HepG2 (cell line): ENCODE data around the gene CALD1. TPM values are rescaled to one million over a fixed set of nuclear protein-coding genes. Genes with fewer than 3 reads are reported as not detected.
A peak's percentile ranks its signal among the peaks of the same experiment; 100 is the strongest.

Source experiments
- AGO2 ChIP-seq: fragments of 200-400 bp; formaldehyde crosslinking; optimal IDR thresholded peaks from 2 replicates; pipeline ENCODE3; 2017; ENCODE audit warnings: mild to moderate bottlenecking, low read depth, low read length, moderate library complexity
- HOXA3 ChIP-seq: sonication (generic); formaldehyde crosslinking; IDR thresholded peaks from 2 replicates; pipeline ENCODE4 v1.5.0; 2020; ENCODE audit warnings: missing genetic modification reagents
- IRX3 ChIP-seq: sonication (generic); formaldehyde crosslinking; IDR thresholded peaks from 2 replicates; pipeline ENCODE4 v1.8.1; 2023; ENCODE audit warnings: mild to moderate bottlenecking, low read depth, missing genetic modification reagents, borderline replicate concordance
- PHF5A ChIP-seq: IDR thresholded peaks from one replicate; pipeline ENCODE4 v1.6.1; 2018; ENCODE audit warnings: low read depth, missing genetic modification reagents; ENCODE audit not compliant: unreplicated experiment
- SAP130 ChIP-seq: IDR thresholded peaks from 2 replicates; pipeline ENCODE4 v1.6.1; 2016; ENCODE audit warnings: low read depth
- ZFP37 ChIP-seq: sonication (generic); formaldehyde crosslinking; IDR thresholded peaks from 2 replicates; pipeline ENCODE4 v1.4.0; 2020; ENCODE audit warnings: missing genetic modification reagents, borderline replicate concordance
- ZIK1 ChIP-seq: sonication (generic); formaldehyde crosslinking; IDR thresholded peaks from 2 replicates; pipeline ENCODE4 v1.5.0; 2020; ENCODE audit warnings: mild to moderate bottlenecking, low read depth, missing genetic modification reagents, borderline replicate concordance
- ZKSCAN8 ChIP-seq: IDR thresholded peaks from 2 replicates; pipeline ENCODE4 v1.6.1; 2016; ENCODE audit warnings: borderline replicate concordance, missing genetic modification reagents, missing compliant biosample characterization
- ZNF101 ChIP-seq: sonication (generic); formaldehyde crosslinking; IDR thresholded peaks from 2 replicates; pipeline ENCODE4 v1.4.0; 2020; ENCODE audit warnings: mild to moderate bottlenecking, low read depth, missing genetic modification reagents, borderline replicate concordance
- ZNF253 ChIP-seq: sonication (generic); formaldehyde crosslinking; IDR thresholded peaks from 2 replicates; pipeline ENCODE4 v1.8.0; 2022; ENCODE audit warnings: mild to moderate bottlenecking, missing genetic modification reagents, borderline replicate concordance
- ZNF256 ChIP-seq: sonication (generic); formaldehyde crosslinking; conservative IDR thresholded peaks from 2 replicates; pipeline ENCODE4 v1.4.0; 2020; ENCODE audit warnings: missing genetic modification reagents
- ZNF891 ChIP-seq: sonication (generic); formaldehyde crosslinking; IDR thresholded peaks from 2 replicates; pipeline ENCODE4 v1.5.0; 2020; ENCODE audit warnings: mild to moderate bottlenecking, missing genetic modification reagents
- polyA plus RNA-seq, 8 experiments: library from polyadenylated mRNA; depleted of rRNA in 3 of 8; stranded (reverse) in 7 of 8; unstranded in 1 of 8; fragments of >200 nt; fragmentation: Illumina TruSeq in 4 of 8; extraction: Trizol in 4 of 8; gene quantifications; 2 replicates each; pipeline versions ENCODE4 v1.2.1 to v1.2.3, GENCODE V29; 2011 to 2016; ENCODE audit warnings: low read depth in 4 of 8, missing spikeins in 1 of 8, mixed read lengths in 1 of 8; ENCODE audit not compliant: insufficient read depth in 1 of 8
- total RNA-seq, 5 experiments: library from RNA; depleted of rRNA; stranded (reverse); fragments of >200 nt; fragmentation: Illumina TruSeq; extraction: Trizol; gene quantifications; 2 replicates each; pipeline ENCODE4 v1.2.3, GENCODE V29; 2016; ENCODE audit warnings: low read depth in 1 of 5
- TF ChIP-seq, protein P1 (sequence below): sonication (generic); formaldehyde crosslinking; IDR thresholded peaks from 2 replicates; pipeline ENCODE4 v1.4.0; 2020; ENCODE audit warnings: missing genetic modification reagents
- TF ChIP-seq, protein P2 (sequence below): sonication (generic); formaldehyde crosslinking; IDR thresholded peaks from 2 replicates; pipeline ENCODE4 v1.5.0; 2020; ENCODE audit warnings: mild to moderate bottlenecking, missing genetic modification reagents
- TF ChIP-seq, protein P3 (sequence below): sonication (generic); formaldehyde crosslinking; IDR thresholded peaks from 2 replicates; pipeline ENCODE4 v1.5.1; 2020; ENCODE audit warnings: mild to moderate bottlenecking, moderate library complexity, missing genetic modification reagents
- TF ChIP-seq, protein P4 (sequence below): sonication (generic); formaldehyde crosslinking; IDR thresholded peaks from 2 replicates; pipeline ENCODE4 v1.4.0; 2020; ENCODE audit warnings: mild to moderate bottlenecking, low read depth, missing genetic modification reagents
- TF ChIP-seq, protein P5 (sequence below): sonication (generic); formaldehyde crosslinking; IDR thresholded peaks from 2 replicates; pipeline ENCODE4 v1.4.0; 2020; ENCODE audit warnings: mild to moderate bottlenecking, missing genetic modification reagents, borderline replicate concordance

CALD1 gene
- total and polyA plus RNA-seq, 2 of the 13 experiments (the other 11 are each of a cell fraction or from before 2014, with no cell fraction given), result 53.0 to 112 TPM

DNA sequence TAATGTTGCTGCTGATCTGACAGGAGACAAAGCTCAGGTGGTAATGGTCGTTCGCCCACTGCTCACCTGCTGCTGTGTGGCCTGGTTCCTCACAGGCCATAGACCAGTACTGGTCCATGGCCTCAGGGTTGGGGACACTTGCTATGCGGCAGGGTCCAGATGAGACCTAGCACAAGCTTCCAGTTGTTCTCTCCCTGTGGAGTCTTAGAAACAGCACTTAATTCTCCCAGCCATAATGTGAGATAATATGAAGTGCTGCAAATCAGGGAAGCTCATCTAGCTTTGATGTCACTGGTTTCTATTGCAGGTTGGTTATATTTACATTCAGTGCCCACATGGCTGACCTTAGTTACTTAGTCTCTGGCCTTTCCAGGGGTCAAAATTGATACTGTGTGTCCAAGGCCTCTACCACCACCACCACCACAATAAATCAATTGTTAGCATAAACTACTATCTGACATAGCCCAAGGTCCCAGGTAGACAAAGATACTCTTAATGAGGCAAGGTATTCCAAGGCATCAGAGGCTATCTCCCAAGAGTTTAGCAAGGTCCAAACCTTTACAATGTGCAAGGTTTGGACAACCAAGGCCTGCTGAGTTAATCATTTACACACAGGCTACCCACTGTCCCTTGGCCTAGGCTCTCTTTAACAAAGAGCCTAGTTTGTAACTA is 217.9 kb downstream of the CALD1 start (continued):
- TF ChIP-seq, protein P1, sequence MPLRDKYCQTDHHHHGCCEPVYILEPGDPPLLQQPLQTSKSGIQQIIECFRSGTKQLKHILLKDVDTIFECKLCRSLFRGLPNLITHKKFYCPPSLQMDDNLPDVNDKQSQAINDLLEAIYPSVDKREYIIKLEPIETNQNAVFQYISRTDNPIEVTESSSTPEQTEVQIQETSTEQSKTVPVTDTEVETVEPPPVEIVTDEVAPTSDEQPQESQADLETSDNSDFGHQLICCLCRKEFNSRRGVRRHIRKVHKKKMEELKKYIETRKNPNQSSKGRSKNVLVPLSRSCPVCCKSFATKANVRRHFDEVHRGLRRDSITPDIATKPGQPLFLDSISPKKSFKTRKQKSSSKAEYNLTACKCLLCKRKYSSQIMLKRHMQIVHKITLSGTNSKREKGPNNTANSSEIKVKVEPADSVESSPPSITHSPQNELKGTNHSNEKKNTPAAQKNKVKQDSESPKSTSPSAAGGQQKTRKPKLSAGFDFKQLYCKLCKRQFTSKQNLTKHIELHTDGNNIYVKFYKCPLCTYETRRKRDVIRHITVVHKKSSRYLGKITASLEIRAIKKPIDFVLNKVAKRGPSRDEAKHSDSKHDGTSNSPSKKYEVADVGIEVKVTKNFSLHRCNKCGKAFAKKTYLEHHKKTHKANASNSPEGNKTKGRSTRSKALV, result no peak
- TF ChIP-seq, protein P2, sequence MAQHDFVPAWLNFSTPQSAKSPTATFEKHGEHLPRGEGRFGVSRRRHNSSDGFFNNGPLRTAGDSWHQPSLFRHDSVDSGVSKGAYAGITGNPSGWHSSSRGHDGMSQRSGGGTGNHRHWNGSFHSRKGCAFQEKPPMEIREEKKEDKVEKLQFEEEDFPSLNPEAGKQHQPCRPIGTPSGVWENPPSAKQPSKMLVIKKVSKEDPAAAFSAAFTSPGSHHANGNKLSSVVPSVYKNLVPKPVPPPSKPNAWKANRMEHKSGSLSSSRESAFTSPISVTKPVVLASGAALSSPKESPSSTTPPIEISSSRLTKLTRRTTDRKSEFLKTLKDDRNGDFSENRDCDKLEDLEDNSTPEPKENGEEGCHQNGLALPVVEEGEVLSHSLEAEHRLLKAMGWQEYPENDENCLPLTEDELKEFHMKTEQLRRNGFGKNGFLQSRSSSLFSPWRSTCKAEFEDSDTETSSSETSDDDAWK, result no peak
- TF ChIP-seq HOXA3 (CRISPR knock-in tag) (peak; percentile 44; the same call in 1 of the 2 replicates), ZFP37 (CRISPR knock-in tag) (no peak), IRX3 (CRISPR knock-in tag) (no peak), PHF5A (CRISPR knock-in tag) (peak; percentile 68), ZIK1 (CRISPR knock-in tag) (no peak), ZNF891 (no peak), AGO2 (no peak), SAP130 (peak; percentile 88), ZNF253 (CRISPR knock-in tag) (no peak), ZNF256 (CRISPR knock-in tag) (no peak), ZNF101 (CRISPR knock-in tag) (no peak), ZKSCAN8 (CRISPR knock-in tag) (peak; percentile 38)
- TF ChIP-seq, protein P3, sequence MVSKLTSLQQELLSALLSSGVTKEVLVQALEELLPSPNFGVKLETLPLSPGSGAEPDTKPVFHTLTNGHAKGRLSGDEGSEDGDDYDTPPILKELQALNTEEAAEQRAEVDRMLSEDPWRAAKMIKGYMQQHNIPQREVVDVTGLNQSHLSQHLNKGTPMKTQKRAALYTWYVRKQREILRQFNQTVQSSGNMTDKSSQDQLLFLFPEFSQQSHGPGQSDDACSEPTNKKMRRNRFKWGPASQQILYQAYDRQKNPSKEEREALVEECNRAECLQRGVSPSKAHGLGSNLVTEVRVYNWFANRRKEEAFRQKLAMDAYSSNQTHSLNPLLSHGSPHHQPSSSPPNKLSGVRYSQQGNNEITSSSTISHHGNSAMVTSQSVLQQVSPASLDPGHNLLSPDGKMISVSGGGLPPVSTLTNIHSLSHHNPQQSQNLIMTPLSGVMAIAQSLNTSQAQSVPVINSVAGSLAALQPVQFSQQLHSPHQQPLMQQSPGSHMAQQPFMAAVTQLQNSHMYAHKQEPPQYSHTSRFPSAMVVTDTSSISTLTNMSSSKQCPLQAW, result peak; percentile 99
- TF ChIP-seq, protein P4, sequence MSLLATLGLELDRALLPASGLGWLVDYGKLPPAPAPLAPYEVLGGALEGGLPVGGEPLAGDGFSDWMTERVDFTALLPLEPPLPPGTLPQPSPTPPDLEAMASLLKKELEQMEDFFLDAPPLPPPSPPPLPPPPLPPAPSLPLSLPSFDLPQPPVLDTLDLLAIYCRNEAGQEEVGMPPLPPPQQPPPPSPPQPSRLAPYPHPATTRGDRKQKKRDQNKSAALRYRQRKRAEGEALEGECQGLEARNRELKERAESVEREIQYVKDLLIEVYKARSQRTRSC (CRISPR knock-in tag), result no peak
- TF ChIP-seq, protein P5, sequence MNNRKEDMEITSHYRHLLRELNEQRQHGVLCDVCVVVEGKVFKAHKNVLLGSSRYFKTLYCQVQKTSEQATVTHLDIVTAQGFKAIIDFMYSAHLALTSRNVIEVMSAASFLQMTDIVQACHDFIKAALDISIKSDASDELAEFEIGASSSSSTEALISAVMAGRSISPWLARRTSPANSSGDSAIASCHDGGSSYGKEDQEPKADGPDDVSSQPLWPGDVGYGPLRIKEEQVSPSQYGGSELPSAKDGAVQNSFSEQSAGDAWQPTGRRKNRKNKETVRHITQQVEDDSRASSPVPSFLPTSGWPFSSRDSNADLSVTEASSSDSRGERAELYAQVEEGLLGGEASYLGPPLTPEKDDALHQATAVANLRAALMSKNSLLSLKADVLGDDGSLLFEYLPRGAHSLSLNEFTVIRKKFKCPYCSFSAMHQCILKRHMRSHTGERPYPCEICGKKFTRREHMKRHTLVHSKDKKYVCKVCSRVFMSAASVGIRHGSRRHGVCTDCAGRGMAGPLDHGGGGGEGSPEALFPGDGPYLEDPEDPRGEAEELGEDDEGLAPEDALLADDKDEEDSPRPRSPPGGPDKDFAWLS (CRISPR knock-in tag), result no peak
